Measurements from ENCODE around the gene CSPG4.
"Not testable (repeated sequence)": the region's sequence is repeated elsewhere in the genome, so short reads cannot be mapped to it uniquely, and the experiment has no call there.

CSPG4 gene

GRCh38 chr15:75683646-75684312 lies 28.9 kb downstream of the CSPG4 start:
- H3K27me3 ChIP-seq (ENCODE audit: control insufficient read depth, insufficient read depth, low read length); H3K36me3 ChIP-seq (ENCODE audit: control insufficient read depth, insufficient read depth, low read length); H3K9me3 ChIP-seq (ENCODE audit: control insufficient read depth, low read length); H3K9ac ChIP-seq (ENCODE audit: low read length); H3K4me3 ChIP-seq (ENCODE audit: low read length); H3K4me1 ChIP-seq (ENCODE audit: control insufficient read depth, insufficient read depth, low read length): not testable (repeated sequence)

GRCh38 chr15:75682181-75683135 lies 30.2 kb downstream of the CSPG4 start:
- peaks cover 15% of the 10 kb centered on the region for H3K4me1 ChIP-seq (ENCODE audit: control insufficient read depth, insufficient read depth, low read length)
- no peak overlapping the region for H3K4me3 ChIP-seq (ENCODE audit: low read length)
- H3K27me3 ChIP-seq (ENCODE audit: control insufficient read depth, insufficient read depth, low read length): no peaks in the 10 kb centered on the region
- H3K9ac ChIP-seq (ENCODE audit: low read length): no peak overlapping the region
- H3K9me3 ChIP-seq (ENCODE audit: control insufficient read depth, low read length): no peaks in the 10 kb centered on the region
- no peaks in the 10 kb centered on the region for H3K36me3 ChIP-seq (ENCODE audit: control insufficient read depth, insufficient read depth, low read length)

GRCh38 chr15:75680007-75680789 lies 32.5 kb downstream of the CSPG4 start:
- Histone ChIP-seq H3K4me1 (ENCODE audit: control insufficient read depth, insufficient read depth, low read length) (peaks cover 15% of the 10 kb centered on the region), H3K9ac (ENCODE audit: low read length) (no peak overlapping the region), H3K4me3 (ENCODE audit: low read length) (no peak overlapping the region), H3K9me3 (ENCODE audit: control insufficient read depth, low read length) (no peaks in the 10 kb centered on the region), H3K36me3 (ENCODE audit: control insufficient read depth, insufficient read depth, low read length) (no peaks in the 10 kb centered on the region), H3K27me3 (ENCODE audit: control insufficient read depth, insufficient read depth, low read length) (no peaks in the 10 kb centered on the region)

GRCh38 chr15:75678324-75678690 lies 34.3 kb downstream of the CSPG4 start:
- not testable (repeated sequence) for H3K9me3 ChIP-seq (ENCODE audit: control insufficient read depth, low read length); H3K27me3 ChIP-seq (ENCODE audit: control insufficient read depth, insufficient read depth, low read length); H3K4me3 ChIP-seq (ENCODE audit: low read length); H3K36me3 ChIP-seq (ENCODE audit: control insufficient read depth, insufficient read depth, low read length); H3K9ac ChIP-seq (ENCODE audit: low read length)
- peaks cover 15% of the 10 kb centered on the region for H3K4me1 ChIP-seq (ENCODE audit: control insufficient read depth, insufficient read depth, low read length)

- Histone ChIP-seq H3K4me1 (ENCODE audit: control insufficient read depth, insufficient read depth, low read length) (peaks cover 18% of the 10 kb centered on the region), H3K36me3 (ENCODE audit: control insufficient read depth, insufficient read depth, low read length) (no peaks in the 10 kb centered on the region), H3K27me3 (ENCODE audit: control insufficient read depth, insufficient read depth, low read length) (no peaks in the 10 kb centered on the region), H3K9ac (ENCODE audit: low read length) (no peak overlapping the region), H3K9me3 (ENCODE audit: control insufficient read depth, low read length) (no peaks in the 10 kb centered on the region), H3K4me3 (ENCODE audit: low read length) (no peak overlapping the region)
Observed at GRCh38 chr15:75677465-75678323, 35.0 kb downstream of the CSPG4 start.

- Histone ChIP-seq H3K36me3 (ENCODE audit: control insufficient read depth, insufficient read depth, low read length) (no peaks in the 10 kb centered on the region), H3K27me3 (ENCODE audit: control insufficient read depth, insufficient read depth, low read length) (no peaks in the 10 kb centered on the region)
Observed at GRCh38 chr15:75676688-75677464, 35.8 kb downstream of the CSPG4 start.

GRCh38 chr15:75675579-75676404 lies 36.9 kb downstream of the CSPG4 start:
- Histone ChIP-seq H3K9me3 (ENCODE audit: control insufficient read depth, low read length) (no peaks in the 10 kb centered on the region), H3K4me3 (ENCODE audit: low read length) (no peak overlapping the region), H3K27me3 (ENCODE audit: control insufficient read depth, insufficient read depth, low read length) (no peaks in the 10 kb centered on the region), H3K9ac (ENCODE audit: low read length) (no peak overlapping the region), H3K36me3 (ENCODE audit: control insufficient read depth, insufficient read depth, low read length) (no peaks in the 10 kb centered on the region), H3K4me1 (ENCODE audit: control insufficient read depth, insufficient read depth, low read length) (peaks cover 26% of the 10 kb centered on the region)

More at GRCh38 chr15:75676688-75677464, 35.8 kb downstream of the CSPG4 start:
- Histone ChIP-seq H3K4me3 (ENCODE audit: low read length) (no peak overlapping the region), H3K9me3 (ENCODE audit: control insufficient read depth, low read length) (no peaks in the 10 kb centered on the region), H3K9ac (ENCODE audit: low read length) (no peak overlapping the region), H3K4me1 (ENCODE audit: control insufficient read depth, insufficient read depth, low read length) (peaks cover 26% of the 10 kb centered on the region)

- no peak overlapping the region for H3K4me3 ChIP-seq (ENCODE audit: low read length)
- no peaks in the 10 kb centered on the region for H3K27me3 ChIP-seq (ENCODE audit: control insufficient read depth, insufficient read depth, low read length)
- H3K9me3 ChIP-seq (ENCODE audit: control insufficient read depth, low read length): no peaks in the 10 kb centered on the region
- no peak overlapping the region for H3K9ac ChIP-seq (ENCODE audit: low read length)
- peaks cover 32% of the 10 kb centered on the region for H3K4me1 ChIP-seq (ENCODE audit: control insufficient read depth, insufficient read depth, low read length)
- H3K36me3 ChIP-seq (ENCODE audit: control insufficient read depth, insufficient read depth, low read length): no peaks in the 10 kb centered on the region
Observed at GRCh38 chr15:75674366-75674765, 38.3 kb downstream of the CSPG4 start.

GRCh38 chr15:75673426-75674235 lies 39.0 kb downstream of the CSPG4 start:
- Histone ChIP-seq H3K27me3 (ENCODE audit: control insufficient read depth, insufficient read depth, low read length) (no peaks in the 10 kb centered on the region), H3K4me1 (ENCODE audit: control insufficient read depth, insufficient read depth, low read length) (peaks cover 40% of the 10 kb centered on the region), H3K9me3 (ENCODE audit: control insufficient read depth, low read length) (no peaks in the 10 kb centered on the region), H3K9ac (ENCODE audit: low read length) (peak overlapping the region; percentile 38), H3K36me3 (ENCODE audit: control insufficient read depth, insufficient read depth, low read length) (no peaks in the 10 kb centered on the region), H3K4me3 (ENCODE audit: low read length) (no peak overlapping the region)

Data from mucosa of stomach (tissue), 1 donor.